Adrenal gland (tissue), 12 donors: ENCODE results near the gene HES7. TPM values are rescaled to one million over a fixed set of nuclear protein-coding genes. Genes with fewer than 3 reads are reported as not detected.
A peak's percentile ranks its signal among the peaks of the same experiment; 100 is the strongest.

Experiments
- DNase-seq, 7 donors: peaks; one replicate each; pipeline ENCODE4 v3.0.0-alpha.2; 2019 to 2020
- H3K27ac ChIP-seq, 5 donors: fragments of 200-600 bp; sonication (generic) in 4 of 5; 1 replicate in 3 of 5; 2 replicates in 2 of 5; pipeline versions ENCODE4 v1.5.1 to v1.8.0; 2016 to 2020; ENCODE audit warnings: mild to moderate bottlenecking in 1 of 5
- H3K27me3 ChIP-seq: fragments of 200-600 bp; 2 replicates; pipeline ENCODE4 v1.8.0; 2021
- H3K36me3 ChIP-seq, 2 donors: fragments of 200-600 bp; replicated peaks in 1 of 2; 1 replicate in 1 of 2; 2 replicates in 1 of 2; pipeline versions ENCODE4 v1.5.1 to v1.8.0; 2018 to 2022
- H3K4me1 ChIP-seq, 2 donors: fragments of 200-600 bp; replicated peaks in 1 of 2; 1 replicate in 1 of 2; 2 replicates in 1 of 2; pipeline versions ENCODE4 v1.5.1 to v1.8.0; 2018 to 2021
- H3K4me3 ChIP-seq, 4 donors: fragments of 200-600 bp; sonication (generic) in 3 of 4; one replicate each; pipeline ENCODE4 v1.5.1; 2016 to 2018
- H3K9me3 ChIP-seq, 3 donors: fragments of 200-600 bp; sonication (generic) in 1 of 3; replicated peaks in 1 of 3; 1 replicate in 2 of 3; 2 replicates in 1 of 3; pipeline versions ENCODE4 v1.5.1 to v1.8.0; 2016 to 2021
- POLR2A ChIP-seq, 2 donors: fragments of 450-650 bp; IDR thresholded peaks; one replicate each; pipeline ENCODE4 v1.6.1; 2017; ENCODE audit warnings: antibody characterized with exemption in 2 of 2, mild to moderate bottlenecking in 2 of 2, moderate library complexity in 1 of 2
- WGBS, 4 donors: extraction: QIAGEN DNeasy Blood & Tissue Kit in 2 of 4; methylation state at CpG; one replicate each; pipeline versions ENCODE4 v1.1.5 to v1.1.7; 2013 to 2017; 5-methylcytosine and 5-hydroxymethylcytosine counted together
- intact Hi-C, 2 donors: fragments of 100-400 bp; cut with DNase I; formaldehyde crosslinking; loops; one replicate each; pipeline versions ENCODE4 v1.14.1 to v1.15.0; 2022 to 2023
- polyA plus RNA-seq, 3 donors: library from polyadenylated mRNA; stranded (reverse); fragments of 200-250 nt in 2 of 3; fragments of 350-450 nt in 1 of 3; fragmentation: Illumina TruSeq in 1 of 3; extraction: RNeasy Lipid Tissue Mini Kit (QIAGEN cat#74804) in 1 of 3; gene quantifications; one replicate each; pipeline ENCODE4 v1.2.3, GENCODE V29; 2013 to 2014
- total RNA-seq, 9 donors: library from RNA; depleted of rRNA in 4 of 9; stranded (reverse); fragments of >200 nt in 4 of 9; fragments of 120-200 nt in 1 of 9; fragmentation: NEBNext Ultra II Directional in 1 of 9; extraction: Animal tissue kit (Norgen Biotek cat#: 25700) in 1 of 9; gene quantifications; one replicate each; pipeline versions ENCODE4 v1.1.0 to v1.2.4, GENCODE V29; 2013 to 2023
- TF ChIP-seq, protein P1 (sequence below), 6 experiments: fragments of 450-650 bp in 4 of 6; fragments of 200-600 bp in 2 of 6; sonication (generic) in 1 of 6; IDR thresholded peaks; 1 replicate in 5 of 6; 2 replicates in 1 of 6; pipeline versions ENCODE4 v1.5.1 to v1.8.0; 2016 to 2021; ENCODE audit warnings: antibody characterized with exemption in 6 of 6, mild to moderate bottlenecking in 2 of 6, moderate library complexity in 1 of 6
- donor health status: healthy with polysubstance abuse.
- donor health status: Bipolar disorder and iron deficiency.
- donor health status: DM: yes; HTN: yes; CAD: no.
- donor health status: DM: no; HTN: no; CAD: no.
- donor health status: DM: no; HTN: no; CAD: no.
- donor health status: DM: yes; HTN: yes; CAD: no.

Gene HES7
- total and polyA plus RNA-seq, 12 donors: 0.06 to 1.0 (median 0.32) TPM; not detected in 7

DNA sequence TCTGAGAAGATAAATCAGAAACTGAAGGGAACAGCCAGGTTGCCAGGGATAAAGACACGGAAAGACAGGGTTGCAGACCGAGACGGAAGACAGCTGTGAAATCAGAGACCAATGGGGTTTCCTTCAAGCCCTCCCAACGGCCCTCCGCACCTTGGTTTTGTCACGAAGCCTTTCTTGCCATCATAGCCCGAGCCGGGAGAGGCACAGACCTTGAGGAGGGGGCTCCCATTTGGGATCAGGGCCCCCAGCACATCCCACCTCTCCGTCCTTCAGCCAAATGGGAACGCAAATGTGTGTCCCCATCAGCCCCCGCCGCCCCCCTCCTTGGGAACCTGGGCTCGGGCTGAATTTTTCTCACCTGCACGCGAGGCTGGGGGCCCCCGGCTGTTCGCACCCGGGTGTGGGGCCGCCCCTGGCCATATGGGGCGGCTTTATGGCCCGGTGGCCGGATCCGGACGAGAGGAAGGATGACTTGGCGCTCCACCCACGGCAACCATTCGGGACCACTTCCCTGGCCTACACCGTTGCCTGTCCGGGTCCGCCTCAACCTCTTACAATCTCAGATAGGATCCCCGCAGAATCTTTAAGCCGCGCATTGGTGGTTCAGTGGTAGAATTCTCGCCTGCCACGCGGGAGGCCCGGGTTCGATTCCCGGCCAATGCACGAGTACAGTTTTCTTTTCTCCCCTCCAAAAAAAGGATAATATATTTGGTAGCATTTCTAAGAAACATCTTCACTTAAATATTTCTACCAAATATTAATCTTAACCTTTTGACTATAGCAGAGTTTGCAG is 1.4 kb upstream of the HES7 start:
- intact Hi-C loops: loop anchor here in 1 of 2 donors (10.0 kb wide), 1 partner anchor 59 kb away; no protein-coding TSS in a partner anchor
- WGBS, 4 donors: 3 to 5% (median 4%) methylated on average over 15 to 40 of the region's 40 CpGs
- Histone ChIP-seq H3K27me3 (peaks cover 6% of the 10 kb centered on the region), H3K36me3 (no peaks in the 10 kb centered on the region), H3K9me3 (no peaks in the 10 kb centered on the region), H3K4me3 (peak overlapping the region in 2 of 4 donors; percentile 45 to 67), H3K4me1 (peaks cover 44 to 71% of the 10 kb centered on the region in 2 donors), H3K27ac (peak overlapping the region in 1 of 5 donors; percentile 73)
- no peak for TF ChIP-seq POLR2A (IDR thresholded peaks at IDR 0.05)
- TF ChIP-seq, protein P1, sequence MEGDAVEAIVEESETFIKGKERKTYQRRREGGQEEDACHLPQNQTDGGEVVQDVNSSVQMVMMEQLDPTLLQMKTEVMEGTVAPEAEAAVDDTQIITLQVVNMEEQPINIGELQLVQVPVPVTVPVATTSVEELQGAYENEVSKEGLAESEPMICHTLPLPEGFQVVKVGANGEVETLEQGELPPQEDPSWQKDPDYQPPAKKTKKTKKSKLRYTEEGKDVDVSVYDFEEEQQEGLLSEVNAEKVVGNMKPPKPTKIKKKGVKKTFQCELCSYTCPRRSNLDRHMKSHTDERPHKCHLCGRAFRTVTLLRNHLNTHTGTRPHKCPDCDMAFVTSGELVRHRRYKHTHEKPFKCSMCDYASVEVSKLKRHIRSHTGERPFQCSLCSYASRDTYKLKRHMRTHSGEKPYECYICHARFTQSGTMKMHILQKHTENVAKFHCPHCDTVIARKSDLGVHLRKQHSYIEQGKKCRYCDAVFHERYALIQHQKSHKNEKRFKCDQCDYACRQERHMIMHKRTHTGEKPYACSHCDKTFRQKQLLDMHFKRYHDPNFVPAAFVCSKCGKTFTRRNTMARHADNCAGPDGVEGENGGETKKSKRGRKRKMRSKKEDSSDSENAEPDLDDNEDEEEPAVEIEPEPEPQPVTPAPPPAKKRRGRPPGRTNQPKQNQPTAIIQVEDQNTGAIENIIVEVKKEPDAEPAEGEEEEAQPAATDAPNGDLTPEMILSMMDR (IDR thresholded peaks at IDR 0.05): no peak
- peak; percentile 72 to 95 (median 80) for DNase-seq

DNA sequence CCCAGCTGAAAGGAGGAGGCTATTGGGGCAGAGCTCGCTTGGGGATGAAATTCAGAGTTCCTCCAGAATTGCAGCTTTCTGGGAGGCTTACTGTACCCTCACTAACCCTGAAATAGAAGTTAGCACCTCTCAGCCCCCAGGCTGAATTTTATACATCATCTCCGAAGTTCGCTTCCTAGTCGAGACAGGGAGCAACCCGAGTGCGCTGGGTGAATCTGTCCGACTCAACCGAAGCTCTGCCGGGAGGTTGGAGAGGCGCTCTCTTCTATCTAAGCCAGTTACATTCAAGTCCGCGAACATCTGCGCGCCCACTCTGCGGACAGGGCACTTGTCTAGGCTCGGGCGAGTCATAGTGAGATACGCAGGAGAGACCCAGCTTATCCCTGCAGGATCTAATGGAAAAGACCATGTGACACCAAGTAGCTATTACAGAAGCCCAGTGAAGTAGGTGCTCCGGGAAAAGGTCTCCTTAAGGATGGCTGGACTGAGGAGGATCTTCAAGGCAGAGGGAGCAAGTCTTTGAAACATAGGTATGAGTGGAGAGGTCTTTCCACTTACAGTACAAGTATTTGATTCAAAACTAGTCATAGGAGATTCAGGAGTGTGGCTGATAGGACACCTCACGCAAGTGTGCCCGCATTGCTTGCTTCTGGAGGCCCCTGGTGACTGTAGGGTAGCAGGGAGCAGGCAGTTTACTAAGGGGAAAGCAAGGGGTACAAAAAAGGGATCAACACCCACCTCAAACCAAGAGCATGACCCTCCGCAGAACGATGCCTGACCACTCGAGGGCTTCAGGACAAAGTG is 646 bp upstream of the HES7 start:
- intact Hi-C loops: loop anchor here in 1 of 2 donors (10.0 kb wide), 1 partner anchor 60 kb away; no protein-coding TSS in a partner anchor
- Histone ChIP-seq H3K27ac (no peak overlapping the region), H3K36me3 (no peaks in the 10 kb centered on the region), H3K27me3 (peaks cover 6% of the 10 kb centered on the region), H3K4me3 (no peak overlapping the region), H3K9me3 (no peaks in the 10 kb centered on the region), H3K4me1 (peaks cover 44 to 71% of the 10 kb centered on the region in 2 donors)
- no peak for TF ChIP-seq POLR2A (IDR thresholded peaks at IDR 0.05)
- TF ChIP-seq, protein P1 (IDR thresholded peaks at IDR 0.05): no peak
- DNase-seq: no peak
- 6 to 10% (median 8%) methylated on average over 14 to 24 of the region's 24 CpGs for WGBS, 4 donors

DNA sequence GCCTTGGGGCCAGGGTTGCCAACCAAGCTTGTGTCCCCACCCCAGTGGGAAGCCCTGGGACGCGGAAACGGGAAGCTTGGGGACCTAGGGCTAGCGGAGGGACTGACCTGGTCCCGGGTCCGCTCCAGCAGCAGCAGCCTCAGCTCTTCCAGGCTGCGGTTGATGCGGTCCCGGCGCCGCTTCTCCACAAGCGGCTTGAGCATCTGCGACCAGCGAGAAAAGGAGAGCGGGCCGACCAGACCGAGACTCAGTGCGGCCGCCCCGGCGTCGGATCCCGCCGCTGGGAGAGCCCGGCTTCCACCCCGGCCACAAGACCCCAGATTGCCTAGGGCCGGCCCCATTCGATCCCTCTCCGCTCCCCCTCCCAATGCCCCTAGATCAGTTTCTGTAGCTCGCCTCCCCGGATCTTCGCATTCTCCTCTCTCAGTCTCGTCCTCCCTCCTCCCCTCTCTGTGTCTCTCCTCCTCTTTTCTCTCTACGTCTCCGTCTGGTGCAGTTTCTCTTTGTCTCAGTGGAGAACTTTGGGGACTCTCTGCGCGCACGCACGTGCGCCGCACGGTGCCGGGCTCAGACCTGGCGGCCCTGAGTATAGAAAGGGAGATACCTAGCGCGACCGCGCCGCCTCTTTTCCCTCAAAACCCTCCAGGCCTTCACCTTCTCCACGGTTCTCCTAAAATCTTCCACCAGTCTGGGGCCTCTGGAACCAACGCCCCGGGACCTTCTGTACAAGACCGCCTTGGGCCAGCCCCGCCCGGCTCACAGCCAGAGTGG is 797 bp downstream of the HES7 start:
- H3K36me3 ChIP-seq: no peaks in the 10 kb centered on the region
- peak in 1 of 7 donors; percentile 37 for DNase-seq
- intact Hi-C loops: loop anchor here in 1 of 2 donors (10.0 kb wide), 1 partner anchor 62 kb away; no protein-coding TSS in a partner anchor
- 0 to 1% (median 1%) methylated on average over 47 to 55 of the region's 55 CpGs for WGBS, 4 donors
- peaks cover 50 to 77% of the 10 kb centered on the region in 2 donors for H3K4me1 ChIP-seq
- H3K27ac ChIP-seq: no peak overlapping the region
- peaks cover 6% of the 10 kb centered on the region for H3K27me3 ChIP-seq
- TF ChIP-seq, protein P1 (IDR thresholded peaks at IDR 0.05): no peak
- no peak for TF ChIP-seq POLR2A (IDR thresholded peaks at IDR 0.05)
- H3K9me3 ChIP-seq: no peaks in the 10 kb centered on the region
- H3K4me3 ChIP-seq: peak overlapping the region in 1 of 4 donors; percentile 52
